Activated CD4-positive, alpha-beta T cell treated with anti-CD3 and anti-CD28 coated beads for 24 hours (primary cell): ENCODE results near the gene RFTN1.

Source experiments
- DNase-seq, 2 donors: peaks; one replicate each; pipeline ENCODE4 v3.0.0-alpha.2; 2020; ENCODE audit warnings: low read depth in 2 of 2

The RFTN1 gene

GRCh38 chr3:16280671-16281070, 232.8 kb downstream of the RFTN1 start:
- no peak for DNase-seq

- no peak for DNase-seq
Measured at GRCh38 chr3:16279010-16279801, 234.3 kb downstream of the RFTN1 start.

GRCh38 chr3:16277471-16277870, 236.0 kb downstream of the RFTN1 start:
- DNase-seq = no peak

GRCh38 chr3:16273867-16274266, 239.6 kb downstream of the RFTN1 start:
- DNase-seq = no peak

- DNase-seq = no peak
Measured at GRCh38 chr3:16272588-16272987, 240.9 kb downstream of the RFTN1 start.

GRCh38 chr3:16270855-16271254, 242.6 kb downstream of the RFTN1 start:
- DNase-seq = no peak

- DNase-seq = no peak
Measured at GRCh38 chr3:16266714-16267113, 246.8 kb downstream of the RFTN1 start.
